ENCODE data around the gene PLEKHA4.

Gene PLEKHA4

DNA sequence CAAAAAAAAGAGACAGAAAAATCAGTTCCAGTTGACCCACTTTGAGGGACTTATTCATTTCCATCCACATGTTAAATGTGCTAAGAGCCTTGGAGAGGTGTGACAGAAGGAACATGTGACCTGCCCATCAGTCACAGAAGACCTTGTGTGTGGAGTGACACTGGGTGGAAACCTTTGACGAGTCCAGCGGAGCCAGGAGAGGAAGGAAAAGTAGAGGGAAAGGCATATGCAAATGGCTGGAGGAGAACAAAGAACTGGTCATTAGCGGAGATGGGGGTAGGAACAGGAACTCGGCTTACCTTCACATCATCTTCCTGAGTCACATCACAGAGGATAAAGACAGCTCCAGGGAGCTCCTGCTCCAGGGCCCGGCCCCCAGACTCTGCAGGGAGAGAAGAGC, 34.4 kb downstream of the PLEKHA4 start:
- no peak for DNase-seq (ENCODE audit: low spot score)
- TF ChIP-seq, protein P1, sequence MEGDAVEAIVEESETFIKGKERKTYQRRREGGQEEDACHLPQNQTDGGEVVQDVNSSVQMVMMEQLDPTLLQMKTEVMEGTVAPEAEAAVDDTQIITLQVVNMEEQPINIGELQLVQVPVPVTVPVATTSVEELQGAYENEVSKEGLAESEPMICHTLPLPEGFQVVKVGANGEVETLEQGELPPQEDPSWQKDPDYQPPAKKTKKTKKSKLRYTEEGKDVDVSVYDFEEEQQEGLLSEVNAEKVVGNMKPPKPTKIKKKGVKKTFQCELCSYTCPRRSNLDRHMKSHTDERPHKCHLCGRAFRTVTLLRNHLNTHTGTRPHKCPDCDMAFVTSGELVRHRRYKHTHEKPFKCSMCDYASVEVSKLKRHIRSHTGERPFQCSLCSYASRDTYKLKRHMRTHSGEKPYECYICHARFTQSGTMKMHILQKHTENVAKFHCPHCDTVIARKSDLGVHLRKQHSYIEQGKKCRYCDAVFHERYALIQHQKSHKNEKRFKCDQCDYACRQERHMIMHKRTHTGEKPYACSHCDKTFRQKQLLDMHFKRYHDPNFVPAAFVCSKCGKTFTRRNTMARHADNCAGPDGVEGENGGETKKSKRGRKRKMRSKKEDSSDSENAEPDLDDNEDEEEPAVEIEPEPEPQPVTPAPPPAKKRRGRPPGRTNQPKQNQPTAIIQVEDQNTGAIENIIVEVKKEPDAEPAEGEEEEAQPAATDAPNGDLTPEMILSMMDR (IDR thresholded peaks at IDR 0.05): no peak
- H3K27ac ChIP-seq: no peak overlapping the region
- H3K4me3 ChIP-seq: no peak overlapping the region

GRCh38 chr19:48833049-48833448, 35.4 kb downstream of the PLEKHA4 start:
- no peak overlapping the region for H3K4me3 ChIP-seq
- TF ChIP-seq, protein P1 (IDR thresholded peaks at IDR 0.05): no peak

DNA sequence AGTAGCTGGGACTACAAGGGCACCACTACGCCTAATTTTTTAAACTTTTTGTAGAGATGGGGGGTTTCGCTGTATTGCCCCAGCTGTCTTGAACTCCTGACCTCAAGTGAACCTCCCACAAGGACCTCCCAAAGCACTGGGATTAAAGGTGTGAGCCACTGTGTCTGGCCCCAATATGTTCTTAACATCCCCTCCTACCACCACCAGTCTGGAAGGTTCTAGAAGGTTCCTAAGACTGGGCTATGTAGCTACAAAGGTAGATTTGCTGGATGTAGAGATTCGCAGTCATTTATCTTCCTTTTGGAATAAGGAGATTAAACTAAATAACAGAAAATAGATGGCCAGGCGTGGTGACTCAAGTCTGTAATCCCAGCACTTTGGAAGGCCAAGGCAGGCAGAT, 37.5 kb downstream of the PLEKHA4 start:
- DNase-seq (ENCODE audit: low spot score): no peak
- TF ChIP-seq, protein P1 (IDR thresholded peaks at IDR 0.05): no peak

More at GRCh38 chr19:48833049-48833448, 35.4 kb downstream of the PLEKHA4 start:
- DNase-seq (ENCODE audit: low spot score): no peak
- H3K27ac ChIP-seq: no peak overlapping the region

DNA sequence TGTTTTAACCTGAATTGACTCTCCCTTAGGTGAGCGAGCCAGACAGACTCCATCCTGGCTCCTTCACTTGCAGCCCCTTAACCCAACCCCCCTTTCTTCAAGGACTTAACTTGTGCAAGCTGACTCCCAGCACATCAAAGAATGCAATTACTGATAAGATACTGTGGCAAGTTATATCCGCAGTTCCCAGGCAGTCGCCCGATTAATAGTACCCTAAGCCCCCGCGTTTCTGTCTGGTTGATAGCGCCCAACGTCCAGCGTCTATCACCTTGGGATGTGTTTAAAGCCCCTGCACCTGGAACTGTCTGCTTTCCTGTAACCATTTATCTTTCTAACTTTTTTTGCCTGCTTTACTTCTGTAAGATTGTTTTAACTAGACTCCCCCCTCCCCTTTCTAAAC, 38.3 kb downstream of the PLEKHA4 start:
- TF ChIP-seq, protein P1 (IDR thresholded peaks at IDR 0.05): no peak
- Histone ChIP-seq H3K27ac (no peak overlapping the region), H3K4me3 (no peak overlapping the region)
- no peak for DNase-seq (ENCODE audit: low spot score)

More for the DNA sequence above, 37.5 kb downstream of the PLEKHA4 start:
- Histone ChIP-seq H3K27ac (no peak overlapping the region), H3K4me3 (no peak overlapping the region)

- DNase-seq (ENCODE audit: low spot score): no peak
- Histone ChIP-seq H3K4me3 (no peak overlapping the region), H3K27ac (no peak overlapping the region)
- TF ChIP-seq, protein P1 (IDR thresholded peaks at IDR 0.05): no peak
These were observed 41.8 kb downstream of the PLEKHA4 start for GRCh38 chr19:48826606-48827020.

DNA sequence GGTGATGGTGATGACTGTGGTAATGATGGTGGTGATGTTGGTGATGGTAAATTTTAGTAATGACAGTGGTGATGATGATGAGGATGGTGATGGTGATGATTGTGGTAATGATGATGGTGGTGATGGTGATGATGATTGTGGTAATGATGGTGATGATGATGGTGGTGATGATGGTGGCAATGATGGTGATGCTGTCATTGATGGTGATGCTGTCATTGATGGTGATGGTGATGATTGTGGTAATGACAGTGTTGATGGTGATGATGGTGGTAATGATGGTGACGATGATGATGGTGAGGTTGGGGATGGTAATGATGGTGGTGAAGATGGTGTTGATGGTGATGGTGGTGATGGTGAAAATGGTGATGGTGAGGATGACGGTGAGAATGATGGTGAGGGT, 45.9 kb downstream of the PLEKHA4 start:
- no peak for DNase-seq (ENCODE audit: low spot score)
- Histone ChIP-seq H3K27ac (no peak overlapping the region), H3K4me3 (no peak overlapping the region)
- TF ChIP-seq, protein P1 (IDR thresholded peaks at IDR 0.05): no peak

GRCh38 chr19:48821633-48822032, 46.8 kb downstream of the PLEKHA4 start:
- no peak overlapping the region for H3K27ac ChIP-seq
- H3K4me3 ChIP-seq: no peak overlapping the region
- no peak for DNase-seq (ENCODE audit: low spot score)
- TF ChIP-seq, protein P1 (IDR thresholded peaks at IDR 0.05): no peak
